Cardiac septum (tissue), 1 donor: ENCODE data around the gene SHROOM1. TPM values are rescaled to one million over a fixed set of nuclear protein-coding genes. Genes with fewer than 3 reads are reported as not detected.

Experiments used
- DNase-seq: peaks from one replicate; pipeline ENCODE4 v3.0.0-alpha.2; 2020; ENCODE audit warnings: low spot score
- intact Hi-C: fragments of 100-400 bp; cut with DNase I; formaldehyde crosslinking; loops from one replicate; pipeline ENCODE4 v1.14.0; 2022
- total RNA-seq: library from RNA; stranded (reverse); fragmentation: NEBNext Ultra II Directional; extraction: Animal tissue kit (Norgen Biotek cat#: 25700); gene quantifications from one replicate; pipeline ENCODE4 v1.2.1, GENCODE V29; 2021
- donor health status: DM: no; HTN: no; CAD: no.

SHROOM1 gene
- total RNA-seq, 1 donor from 2014 or later: 4.7 TPM

GRCh38 chr5:132788990-132789886 is 41.2 kb downstream of the SHROOM1 start:
- intact Hi-C loops: no loop called here
- no peak for DNase-seq

- intact Hi-C loops: no loop called here
- DNase-seq: no peak
These were observed 41.9 kb downstream of the SHROOM1 start for GRCh38 chr5:132788508-132788907.

- intact Hi-C loops: no loop called here
- DNase-seq: no peak
These were observed 43.4 kb downstream of the SHROOM1 start for GRCh38 chr5:132787076-132787475.

GRCh38 chr5:132785864-132786263 is 44.6 kb downstream of the SHROOM1 start:
- intact Hi-C loops: no loop called here
- DNase-seq: no peak

- intact Hi-C loops: no loop called here
- no peak for DNase-seq
These were observed 45.1 kb downstream of the SHROOM1 start for GRCh38 chr5:132785365-132785764.

- intact Hi-C loops: no loop called here
- no peak for DNase-seq
These were observed 48.3 kb downstream of the SHROOM1 start for GRCh38 chr5:132782101-132782500.

- DNase-seq: no peak
- intact Hi-C loops: no loop called here
These were observed 49.4 kb downstream of the SHROOM1 start for GRCh38 chr5:132781029-132781428.

GRCh38 chr5:132780577-132780976 is 49.9 kb downstream of the SHROOM1 start:
- intact Hi-C loops: no loop called here
- DNase-seq: no peak

- no peak for DNase-seq
- intact Hi-C loops: loop anchor here (5.0 to 10.0 kb wide), 3 partner anchors 42 to 85 kb away; partner anchors contain the start of genes GDF9, KIF3A and UQCRQ
These were observed 50.5 kb downstream of the SHROOM1 start for GRCh38 chr5:132779961-132780360.

GRCh38 chr5:132778856-132779255 is 51.6 kb downstream of the SHROOM1 start:
- intact Hi-C loops: loop anchor here (5.0 to 10.0 kb wide), 3 partner anchors 42 to 86 kb away; partner anchors contain the start of genes GDF9, KIF3A and UQCRQ

GRCh38 chr5:132778129-132778528 is 52.3 kb downstream of the SHROOM1 start:
- intact Hi-C loops: loop anchor here (5.0 to 10.0 kb wide), 3 partner anchors 41 to 87 kb away; partner anchors contain the start of genes GDF9, KIF3A and UQCRQ
- DNase-seq: no peak

More at GRCh38 chr5:132778856-132779255, 51.6 kb downstream of the SHROOM1 start:
- DNase-seq: no peak

- intact Hi-C loops: loop anchor here (5.0 to 10.0 kb wide), 3 partner anchors 40 to 87 kb away; partner anchors contain the start of genes GDF9, KIF3A and UQCRQ
- DNase-seq: peak; percentile 78
These were observed 53.0 kb downstream of the SHROOM1 start, which contains the start of gene SEPTIN8 for GRCh38 chr5:132777209-132778069. SEPTIN8 (minus strand) TSS chr5:132777239; CDS start chr5:132777137, 102 bp downstream.

GRCh38 chr5:132776938-132777208 is 53.6 kb downstream of the SHROOM1 start:
- intact Hi-C loops: loop anchor here (5.0 to 10.0 kb wide), 3 partner anchors 40 to 88 kb away; partner anchors contain the start of genes GDF9, KIF3A and UQCRQ
- DNase-seq: no peak

GRCh38 chr5:132776131-132776937 is 54.1 kb downstream of the SHROOM1 start:
- DNase-seq: peak; percentile 76
- intact Hi-C loops: loop anchor here (5.0 to 10.0 kb wide), 3 partner anchors 39 to 88 kb away; partner anchors contain the start of genes GDF9, KIF3A and UQCRQ

GRCh38 chr5:132775476-132775961 is 54.9 kb downstream of the SHROOM1 start:
- intact Hi-C loops: loop anchor here (5.0 to 10.0 kb wide), 3 partner anchors 38 to 89 kb away; partner anchors contain the start of genes GDF9, KIF3A and UQCRQ
- DNase-seq: peak; percentile 22

GRCh38 chr5:132774896-132775295 is 55.6 kb downstream of the SHROOM1 start:
- peak; percentile 71 for DNase-seq
- intact Hi-C loops: loop anchor here (5.0 to 10.0 kb wide), 3 partner anchors 38 to 90 kb away; partner anchors contain the start of genes GDF9, KIF3A and UQCRQ

GRCh38 chr5:132774406-132774805 is 56.0 kb downstream of the SHROOM1 start:
- intact Hi-C loops: loop anchor here (10.0 kb wide), 1 partner anchor 90 kb away; the partner anchor contains the start of genes GDF9 and UQCRQ
- DNase-seq: peak; percentile 67

- DNase-seq: peak; percentile 60
- intact Hi-C loops: loop anchor here (10.0 kb wide), 1 partner anchor 91 kb away; the partner anchor contains the start of genes GDF9 and UQCRQ
These were observed 56.7 kb downstream of the SHROOM1 start for GRCh38 chr5:132773601-132774355.
